ENCODE results near the gene ARHGAP6. TPM values are rescaled to one million over a fixed set of nuclear protein-coding genes. Genes with fewer than 3 reads are reported as not detected.
"Not testable (repeated sequence)": the region's sequence is repeated elsewhere in the genome, so short reads cannot be mapped to it uniquely, and the experiment has no call there.

The ARHGAP6 gene
- total and polyA plus RNA-seq, 4 donors, result 6.0 to 18.2 (median 12.3) TPM

DNA sequence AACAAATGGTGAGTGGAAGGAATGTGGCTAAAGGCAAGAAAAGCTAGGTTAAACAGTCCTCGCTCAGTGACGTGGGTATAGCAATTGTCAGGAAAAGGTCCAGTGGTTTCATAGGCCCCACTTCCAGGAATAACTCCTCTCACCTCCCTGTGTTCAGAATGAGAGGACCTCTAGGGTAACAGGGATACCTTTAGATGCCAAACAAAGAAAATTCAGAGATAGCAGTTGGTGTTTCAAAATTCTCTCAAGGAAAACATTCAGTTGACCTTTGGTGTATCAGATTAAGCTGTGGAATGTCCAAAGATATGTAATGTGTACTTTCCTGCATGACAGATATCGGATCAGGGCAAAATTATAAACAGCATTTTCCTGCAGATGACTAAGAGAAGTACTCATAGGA, 155.9 kb downstream of the ARHGAP6 start:
- no peak overlapping the region for H3K27ac ChIP-seq (ENCODE audit: low read depth in 1 of 2, low read length in 1 of 2)
- TF ChIP-seq, protein P1, sequence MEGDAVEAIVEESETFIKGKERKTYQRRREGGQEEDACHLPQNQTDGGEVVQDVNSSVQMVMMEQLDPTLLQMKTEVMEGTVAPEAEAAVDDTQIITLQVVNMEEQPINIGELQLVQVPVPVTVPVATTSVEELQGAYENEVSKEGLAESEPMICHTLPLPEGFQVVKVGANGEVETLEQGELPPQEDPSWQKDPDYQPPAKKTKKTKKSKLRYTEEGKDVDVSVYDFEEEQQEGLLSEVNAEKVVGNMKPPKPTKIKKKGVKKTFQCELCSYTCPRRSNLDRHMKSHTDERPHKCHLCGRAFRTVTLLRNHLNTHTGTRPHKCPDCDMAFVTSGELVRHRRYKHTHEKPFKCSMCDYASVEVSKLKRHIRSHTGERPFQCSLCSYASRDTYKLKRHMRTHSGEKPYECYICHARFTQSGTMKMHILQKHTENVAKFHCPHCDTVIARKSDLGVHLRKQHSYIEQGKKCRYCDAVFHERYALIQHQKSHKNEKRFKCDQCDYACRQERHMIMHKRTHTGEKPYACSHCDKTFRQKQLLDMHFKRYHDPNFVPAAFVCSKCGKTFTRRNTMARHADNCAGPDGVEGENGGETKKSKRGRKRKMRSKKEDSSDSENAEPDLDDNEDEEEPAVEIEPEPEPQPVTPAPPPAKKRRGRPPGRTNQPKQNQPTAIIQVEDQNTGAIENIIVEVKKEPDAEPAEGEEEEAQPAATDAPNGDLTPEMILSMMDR (IDR thresholded peaks at IDR 0.05; ENCODE audit: control extremely low read depth, extremely low read depth), result no peak
- DNase-seq (no peak), ATAC-seq (ENCODE audit: insufficient read depth, low FRiP score) (no peak)
- WGBS, 2 donors, result 65 to 83% methylated on average over 3 of the region's 3 CpGs
- no peak overlapping the region for H3K4me3 ChIP-seq
- H3K36me3 ChIP-seq (ENCODE audit: control insufficient read depth in 4 of 4, insufficient read depth in 4 of 4, low read length in 4 of 4), result no peaks in the 10 kb centered on the region
- H3K4me1 ChIP-seq (ENCODE audit: control insufficient read depth in 5 of 5, insufficient read depth in 5 of 5, low read length in 5 of 5), result no peaks in the 10 kb centered on the region
- peaks cover 0 to 6% (median 3%) of the 10 kb centered on the region in 3 donors for H3K27me3 ChIP-seq (ENCODE audit: control insufficient read depth in 3 of 3, insufficient read depth in 3 of 3, low read length in 2 of 3)
- no peak overlapping the region for H3K9ac ChIP-seq (ENCODE audit: insufficient read depth in 1 of 2, low read length in 2 of 2)
- no peaks in the 10 kb centered on the region for H3K9me3 ChIP-seq (ENCODE audit: control insufficient read depth in 4 of 4, insufficient read depth in 3 of 4, low read length in 3 of 4)

DNA sequence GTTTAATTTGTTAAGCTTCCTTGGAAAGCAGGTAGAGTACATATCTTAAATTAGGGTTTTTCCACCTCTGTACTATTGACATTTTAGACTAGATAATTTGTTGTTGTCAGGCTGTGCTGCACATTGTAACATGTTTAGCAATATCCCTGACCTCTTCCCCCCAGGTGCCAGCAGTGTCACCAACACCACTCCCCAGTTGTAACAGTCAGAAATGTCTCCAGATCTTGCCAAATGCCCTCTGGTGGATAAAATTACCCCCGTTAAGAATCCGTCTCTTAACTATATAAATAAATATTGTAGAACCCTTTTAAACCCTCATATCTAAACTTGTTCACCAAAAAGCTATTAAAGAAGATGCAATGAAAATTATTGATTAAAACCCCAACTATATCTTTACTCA, 161.5 kb downstream of the ARHGAP6 start:
- H3K27me3 ChIP-seq (ENCODE audit: control insufficient read depth in 3 of 3, insufficient read depth in 3 of 3, low read length in 2 of 3), result peaks cover 0 to 9% (median 0%) of the 10 kb centered on the region in 3 donors
- no peaks in the 10 kb centered on the region for H3K9me3 ChIP-seq (ENCODE audit: control insufficient read depth in 4 of 4, insufficient read depth in 3 of 4, low read length in 3 of 4)
- 43 to 56% methylated on average over 2 of the region's 2 CpGs for WGBS, 2 donors
- H3K4me3 ChIP-seq, result no peak overlapping the region
- no peak for DNase-seq
- no peak overlapping the region for H3K9ac ChIP-seq (ENCODE audit: insufficient read depth in 1 of 2, low read length in 2 of 2)
- peaks cover 0 to 3% (median 0%) of the 10 kb centered on the region in 5 donors for H3K4me1 ChIP-seq (ENCODE audit: control insufficient read depth in 5 of 5, insufficient read depth in 5 of 5, low read length in 5 of 5)
- H3K27ac ChIP-seq (ENCODE audit: low read depth in 1 of 2, low read length in 1 of 2), result no peak overlapping the region
- TF ChIP-seq, protein P1 (IDR thresholded peaks at IDR 0.05; ENCODE audit: control extremely low read depth, extremely low read depth), result no peak
- H3K36me3 ChIP-seq (ENCODE audit: control insufficient read depth in 4 of 4, insufficient read depth in 4 of 4, low read length in 4 of 4), result no peaks in the 10 kb centered on the region
- ATAC-seq (ENCODE audit: insufficient read depth, low FRiP score), result no peak

DNA sequence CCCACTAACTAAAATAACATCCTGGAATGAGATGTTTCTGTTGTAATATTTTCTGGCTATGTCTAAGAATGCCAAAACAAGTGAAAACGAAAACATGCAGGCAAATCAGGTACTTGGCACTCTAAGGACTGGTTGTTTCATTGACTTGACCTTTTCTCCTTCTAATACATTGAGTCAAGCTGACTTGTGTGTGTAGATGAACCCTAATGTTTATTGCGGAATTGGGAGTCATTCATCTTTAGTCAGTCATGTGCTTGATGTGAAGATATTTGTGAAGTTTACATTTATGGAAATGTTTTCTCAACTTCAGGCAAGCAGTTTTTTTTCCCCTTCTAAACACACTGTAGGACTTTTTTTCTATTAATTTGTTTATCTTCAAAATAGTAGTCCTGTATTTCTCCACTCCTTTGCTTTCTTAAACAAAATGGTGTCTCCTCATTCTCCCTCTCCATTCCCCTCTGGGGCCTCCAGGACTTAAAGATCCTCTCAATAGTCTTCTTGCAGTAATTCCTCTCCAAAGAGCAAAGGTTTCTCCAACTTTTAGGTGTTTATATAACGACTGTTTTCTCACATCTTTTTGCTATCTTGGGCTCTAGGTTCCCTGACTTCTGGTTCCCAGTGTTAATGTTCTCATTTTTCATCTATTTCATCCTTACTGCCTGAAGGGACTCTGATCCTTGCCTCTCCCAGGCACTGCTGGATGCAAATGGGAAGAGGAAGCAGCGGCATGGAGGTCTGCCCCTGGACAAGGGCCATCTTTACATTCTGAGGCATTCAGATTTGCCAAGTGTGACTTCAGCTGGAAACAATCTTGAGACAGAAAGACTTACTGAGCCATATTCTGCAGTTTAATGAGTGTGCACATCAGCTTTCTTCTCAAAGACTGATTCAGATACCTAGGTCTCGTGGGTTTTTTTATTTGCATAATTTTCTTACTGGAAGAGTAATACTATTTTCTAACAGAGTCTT, 166.4 kb downstream of the ARHGAP6 start:
- Histone ChIP-seq H3K36me3 (ENCODE audit: control insufficient read depth in 4 of 4, insufficient read depth in 4 of 4, low read length in 4 of 4) (no peaks in the 10 kb centered on the region), H3K27me3 (ENCODE audit: control insufficient read depth in 3 of 3, insufficient read depth in 3 of 3, low read length in 2 of 3) (peaks cover 0 to 16% (median 0%) of the 10 kb centered on the region in 3 donors), H3K4me3 (no peak overlapping the region), H3K9ac (ENCODE audit: insufficient read depth in 1 of 2, low read length in 2 of 2) (no peak overlapping the region), H3K4me1 (ENCODE audit: control insufficient read depth in 5 of 5, insufficient read depth in 5 of 5, low read length in 5 of 5) (peaks cover 0 to 4% (median 0%) of the 10 kb centered on the region in 5 donors), H3K9me3 (ENCODE audit: control insufficient read depth in 4 of 4, insufficient read depth in 3 of 4, low read length in 3 of 4) (peaks cover 0 to 5% (median 1%) of the 10 kb centered on the region in 4 donors), H3K27ac (ENCODE audit: low read depth in 1 of 2, low read length in 1 of 2) (no peak overlapping the region)
- ATAC-seq (ENCODE audit: insufficient read depth, low FRiP score) (no peak), DNase-seq (peak; percentile 69 to 93 (median 91))
- WGBS, 2 donors, result 49 to 78% methylated on average over 5 of the region's 5 CpGs
- TF ChIP-seq, protein P1 (IDR thresholded peaks at IDR 0.05; ENCODE audit: control extremely low read depth, extremely low read depth), result no peak

DNA sequence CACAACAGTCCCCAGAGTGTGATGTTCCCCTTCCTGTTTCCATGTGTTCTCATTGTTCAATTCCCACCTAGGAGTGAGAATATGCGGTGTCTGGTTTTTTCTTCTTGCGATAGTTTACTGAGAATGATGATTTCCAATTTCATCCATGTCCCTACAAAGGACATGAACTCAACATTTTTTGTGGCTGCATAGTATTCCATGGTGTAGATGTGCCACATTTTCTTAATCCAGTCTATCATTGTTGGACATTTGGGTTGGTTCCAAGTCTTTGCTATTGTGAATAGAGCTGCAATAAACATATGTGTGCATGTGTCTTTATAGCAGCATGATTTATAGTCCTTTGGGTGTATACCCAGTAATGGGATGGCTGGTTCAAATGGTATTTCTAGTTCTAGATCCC, 174.3 kb downstream of the ARHGAP6 start:
- H3K9me3 ChIP-seq (ENCODE audit: control insufficient read depth in 4 of 4, insufficient read depth in 3 of 4, low read length in 3 of 4); H3K27ac ChIP-seq (ENCODE audit: low read depth in 1 of 2, low read length in 1 of 2); H3K9ac ChIP-seq (ENCODE audit: insufficient read depth in 1 of 2, low read length in 2 of 2); DNase-seq; H3K4me3 ChIP-seq; ATAC-seq (ENCODE audit: insufficient read depth, low FRiP score); H3K36me3 ChIP-seq (ENCODE audit: control insufficient read depth in 4 of 4, insufficient read depth in 4 of 4, low read length in 4 of 4); H3K4me1 ChIP-seq (ENCODE audit: control insufficient read depth in 5 of 5, insufficient read depth in 5 of 5, low read length in 5 of 5): not testable (repeated sequence)
- WGBS, 2 donors, result 93 to 95% methylated on average over 2 of the region's 2 CpGs
- peaks cover 0 to 24% (median 9%) of the 10 kb centered on the region in 3 donors for H3K27me3 ChIP-seq (ENCODE audit: control insufficient read depth in 3 of 3, insufficient read depth in 3 of 3, low read length in 2 of 3)

Measured in lung (tissue), 12 donors.